ENCODE data around the gene SDC1.

DNA sequence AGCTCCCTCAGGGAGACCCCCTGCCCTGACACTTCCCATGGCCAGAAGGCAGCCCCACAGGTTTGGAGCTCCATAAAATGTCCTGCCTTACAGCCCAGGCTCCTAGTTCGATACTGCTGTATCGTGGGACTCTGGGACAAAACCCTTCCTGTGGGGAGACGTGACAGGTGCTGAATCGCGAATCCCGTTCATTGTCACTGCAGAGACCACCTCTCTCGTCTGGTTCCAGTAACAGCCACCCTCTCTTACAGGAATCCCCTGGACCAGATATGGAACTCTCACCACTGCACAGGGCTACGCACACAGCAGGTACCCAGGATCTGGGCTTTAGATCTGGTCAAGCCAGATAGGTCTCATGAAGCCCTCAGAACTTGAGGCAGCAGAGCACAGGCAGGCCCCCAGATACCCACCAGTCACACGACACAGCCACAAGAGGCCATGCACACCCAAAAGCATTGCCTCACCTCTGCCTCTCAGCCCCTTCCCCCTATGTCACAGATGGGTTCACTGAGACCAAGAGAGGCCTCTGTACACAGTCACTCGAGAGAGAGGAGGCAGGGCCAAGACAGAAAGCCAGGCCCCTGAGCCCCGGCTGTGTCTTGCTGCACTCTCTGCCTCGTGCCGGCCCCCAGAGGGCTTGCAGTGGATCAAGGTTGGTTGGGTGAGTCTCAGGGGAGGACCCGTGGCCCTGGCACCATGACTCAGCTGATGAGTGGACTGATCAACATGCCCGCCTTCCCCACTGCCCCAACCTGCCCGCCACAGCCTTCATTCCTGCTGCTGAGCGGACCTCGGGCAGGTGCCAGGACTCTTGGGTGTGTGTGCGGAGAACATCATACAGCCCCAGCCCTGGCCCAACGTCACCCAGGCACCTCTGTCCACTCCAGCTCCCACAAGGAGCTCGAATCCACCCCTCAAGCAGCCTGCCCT is 7.6 kb downstream of the SDC1 start:
- no peak for TF ChIP-seq CTCF (IDR thresholded peaks at IDR 0.05; ENCODE audit: poor library complexity)
- no peak for TF ChIP-seq EZH2 (IDR thresholded peaks at IDR 0.05; ENCODE audit: borderline replicate concordance)
